Sciatic nerve (tissue), 2 donors: ENCODE data around the gene CIB1. TPM values are rescaled to one million over a fixed set of nuclear protein-coding genes. Genes with fewer than 3 reads are reported as not detected.
A peak's percentile ranks its signal among the peaks of the same experiment; 100 is the strongest.

Experiments
- ATAC-seq: fragments of 200-7000 bp; cut with Tn5 transposase; one replicate; pipeline ENCODE4 v1.9.1; 2020; ENCODE audit warnings: mild to moderate bottlenecking, moderate library complexity
- DNase-seq: peaks from one replicate; pipeline ENCODE4 v3.0.0-alpha.2; 2020; ENCODE audit warnings: low spot score
- intact Hi-C: fragments of 100-400 bp; cut with DNase I; formaldehyde crosslinking; loops from one replicate; pipeline ENCODE4 v1.14.2; 2022
- total RNA-seq: library from RNA; stranded (reverse); fragmentation: NEBNext Ultra II Directional; extraction: Animal tissue kit (Norgen Biotek cat#: 25700); gene quantifications from one replicate; pipeline ENCODE4 v1.2.1, GENCODE V29; 2021
- donor health status: DM: no; HTN: no; CAD: no.
- donor health status: DM: no; HTN: no; CAD: no.

CIB1 gene
- total RNA-seq, 1 donor from 2014 or later = 43.3 TPM

DNA sequence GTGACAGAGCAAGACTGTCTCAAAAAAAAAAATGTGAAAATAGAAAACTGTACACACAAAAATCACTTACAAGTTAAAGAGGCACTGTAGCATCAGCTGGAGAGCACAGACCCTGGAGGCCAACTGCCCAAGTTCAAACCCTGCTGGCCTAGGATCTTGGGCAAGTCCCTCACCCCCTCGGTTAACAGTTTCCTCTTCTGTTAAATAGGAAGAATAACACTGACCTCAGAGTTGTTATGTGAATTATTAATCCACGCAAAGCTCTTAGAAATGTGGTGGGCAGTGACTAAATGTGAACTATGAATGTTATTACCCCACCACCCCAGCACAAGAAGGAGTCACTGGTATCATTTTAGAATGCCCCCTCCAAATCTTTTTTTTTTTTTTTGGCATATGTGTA lies 11.2 kb downstream of the CIB1 start:
- ATAC-seq (no peak), DNase-seq (no peak)
- intact Hi-C loops = no loop called here

DNA sequence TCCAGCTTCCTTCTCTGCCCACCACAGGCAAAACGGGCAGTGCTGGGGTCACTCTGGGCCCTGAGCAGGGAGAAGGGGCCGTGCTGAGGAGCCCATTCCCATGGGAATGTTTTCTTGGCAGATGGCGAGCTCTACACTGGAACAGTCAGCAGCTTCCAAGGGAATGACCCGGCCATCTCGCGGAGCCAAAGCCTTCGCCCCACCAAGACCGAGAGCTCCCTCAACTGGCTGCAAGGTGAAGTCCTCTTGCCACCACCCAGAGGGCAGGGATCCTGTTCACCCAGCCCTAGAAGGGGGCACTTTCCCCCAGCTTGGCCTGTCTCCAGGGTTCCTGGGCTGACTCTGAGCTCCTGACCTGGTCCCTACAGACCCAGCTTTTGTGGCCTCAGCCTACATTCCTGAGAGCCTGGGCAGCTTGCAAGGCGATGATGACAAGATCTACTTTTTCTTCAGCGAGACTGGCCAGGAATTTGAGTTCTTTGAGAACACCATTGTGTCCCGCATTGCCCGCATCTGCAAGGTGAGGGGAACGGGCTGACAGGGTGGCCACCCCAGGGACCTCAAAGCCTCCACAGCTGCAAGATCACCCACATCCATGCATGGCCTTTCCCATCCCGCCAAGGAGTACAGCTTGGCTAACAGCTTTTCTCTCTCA lies 12.4 kb downstream of the CIB1 start:
- peak; percentile 88 for DNase-seq
- intact Hi-C loops = no loop called here
- peak; percentile 89 for ATAC-seq

DNA sequence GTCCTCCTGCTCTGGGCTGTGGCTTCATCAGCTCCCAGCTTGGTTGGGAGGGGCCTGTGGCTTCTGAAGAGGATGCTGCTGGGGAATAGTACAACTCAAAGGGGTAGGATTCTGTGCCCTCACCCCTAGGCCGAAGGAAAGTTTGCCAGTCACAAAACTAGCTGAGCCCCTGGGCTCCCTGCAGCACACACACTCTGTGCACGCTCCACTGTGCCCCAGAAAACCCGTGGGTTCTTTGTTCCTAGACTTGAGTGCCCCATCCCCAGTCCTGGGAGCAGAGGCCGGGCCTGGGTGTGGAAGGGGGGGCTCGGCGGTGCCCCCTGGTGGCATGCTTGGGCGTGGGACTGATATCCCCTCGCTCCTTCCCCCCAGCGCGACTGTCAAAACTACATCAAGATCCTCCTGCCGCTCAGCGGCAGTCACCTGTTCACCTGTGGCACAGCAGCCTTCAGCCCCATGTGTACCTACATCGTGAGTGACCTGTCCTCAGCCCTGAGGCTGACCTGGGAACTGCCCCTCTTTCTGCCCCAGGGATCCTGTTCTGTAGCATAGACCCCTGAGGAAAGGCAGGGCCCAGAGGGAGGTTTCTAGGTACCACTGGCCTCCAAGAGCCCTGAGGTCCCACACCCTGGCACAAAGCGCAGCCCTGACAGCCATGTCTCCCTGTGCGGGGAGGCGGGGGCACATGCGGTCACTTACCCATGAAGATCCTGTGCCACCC lies 14.2 kb downstream of the CIB1 start:
- DNase-seq (no peak), ATAC-seq (peak; percentile 34)
- intact Hi-C loops = no loop called here

DNA sequence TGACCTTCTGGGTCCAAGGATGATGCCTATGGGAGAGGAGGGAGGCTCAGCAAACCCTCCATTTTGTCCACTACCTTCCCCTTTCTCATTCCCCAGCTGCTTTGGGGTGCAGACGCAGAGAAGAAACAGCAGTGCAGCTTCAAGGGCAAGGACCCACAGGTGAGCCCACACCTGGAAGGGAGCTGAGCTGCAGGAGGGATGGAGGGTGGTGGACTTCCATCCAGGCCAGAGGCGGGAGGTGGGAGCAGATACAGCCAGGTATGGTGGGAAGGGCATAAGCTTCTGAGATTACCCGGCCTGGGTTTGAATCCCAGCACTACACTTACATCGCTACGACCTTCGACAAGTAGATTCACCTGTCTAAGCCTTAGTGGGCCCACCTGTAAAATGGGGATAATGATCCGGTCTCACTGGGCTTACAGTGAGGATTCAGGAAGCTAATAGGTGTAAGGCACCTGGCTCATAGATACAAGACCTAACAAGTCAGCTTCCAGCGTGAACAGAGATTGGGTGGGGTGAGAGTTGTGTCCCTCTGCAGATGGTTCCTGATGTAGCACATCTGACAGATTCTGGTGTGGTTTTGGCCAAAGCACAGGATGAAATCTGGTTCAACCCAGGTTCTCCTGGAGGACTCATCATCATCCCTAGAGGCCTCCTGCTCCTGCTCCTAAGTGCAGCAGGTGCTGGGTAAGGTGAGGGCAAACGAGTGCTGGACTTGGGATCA lies 15.9 kb downstream of the CIB1 start:
- ATAC-seq (no peak), DNase-seq (no peak)
- intact Hi-C loops = no loop called here

DNA sequence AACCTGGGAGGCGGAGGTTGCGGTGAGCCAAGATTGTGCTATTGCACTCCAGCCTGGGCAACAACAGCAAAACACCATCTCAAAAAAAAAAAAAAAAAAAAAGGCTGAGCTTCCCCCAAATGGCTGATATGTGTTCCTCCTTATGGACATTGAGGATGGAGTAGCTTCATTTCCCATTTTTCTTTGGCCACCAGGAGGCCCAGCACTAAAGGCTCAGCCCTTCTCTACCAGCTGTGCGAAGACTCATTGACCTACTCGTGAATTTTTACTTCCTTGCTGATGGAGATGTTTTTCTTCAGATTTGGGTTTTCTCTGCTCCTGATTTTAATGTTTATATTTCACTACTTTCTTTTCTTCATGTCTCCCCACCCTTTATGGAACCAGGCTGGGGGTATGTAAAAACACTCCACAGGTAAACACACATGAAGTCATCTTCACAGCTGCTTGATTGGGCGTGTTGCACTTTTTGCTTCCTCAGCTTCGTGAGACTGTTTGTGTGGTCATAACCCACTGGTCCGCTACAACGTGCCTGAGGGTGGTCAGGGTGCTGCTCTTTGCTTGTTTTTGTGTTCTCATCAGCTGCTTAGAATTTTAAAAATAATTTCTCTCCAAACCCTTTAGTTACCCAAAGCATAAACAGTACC lies 19.1 kb downstream of the CIB1 start:
- intact Hi-C loops = no loop called here
- DNase-seq (no peak), ATAC-seq (no peak)

DNA sequence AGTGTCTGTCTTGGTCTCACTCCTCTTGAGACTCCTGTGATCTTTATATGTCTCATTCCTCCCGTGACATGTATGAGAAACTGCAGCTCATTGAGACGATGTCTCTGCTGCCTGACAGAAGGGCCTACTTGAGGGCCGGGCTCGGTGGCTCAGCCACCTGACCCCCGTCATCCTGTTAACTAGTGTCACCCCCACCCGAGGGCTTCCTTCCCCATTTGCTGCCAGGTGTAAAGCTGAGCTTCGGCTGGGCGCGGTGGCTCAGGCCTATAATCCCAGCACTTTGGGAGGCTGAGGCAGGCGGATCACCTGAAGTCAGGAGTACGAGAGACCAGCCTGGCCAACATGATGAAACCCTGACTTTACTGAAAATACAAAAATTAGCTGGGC lies 19.9 kb downstream of the CIB1 start:
- intact Hi-C loops = no loop called here
- ATAC-seq = no peak
- DNase-seq = no peak

DNA sequence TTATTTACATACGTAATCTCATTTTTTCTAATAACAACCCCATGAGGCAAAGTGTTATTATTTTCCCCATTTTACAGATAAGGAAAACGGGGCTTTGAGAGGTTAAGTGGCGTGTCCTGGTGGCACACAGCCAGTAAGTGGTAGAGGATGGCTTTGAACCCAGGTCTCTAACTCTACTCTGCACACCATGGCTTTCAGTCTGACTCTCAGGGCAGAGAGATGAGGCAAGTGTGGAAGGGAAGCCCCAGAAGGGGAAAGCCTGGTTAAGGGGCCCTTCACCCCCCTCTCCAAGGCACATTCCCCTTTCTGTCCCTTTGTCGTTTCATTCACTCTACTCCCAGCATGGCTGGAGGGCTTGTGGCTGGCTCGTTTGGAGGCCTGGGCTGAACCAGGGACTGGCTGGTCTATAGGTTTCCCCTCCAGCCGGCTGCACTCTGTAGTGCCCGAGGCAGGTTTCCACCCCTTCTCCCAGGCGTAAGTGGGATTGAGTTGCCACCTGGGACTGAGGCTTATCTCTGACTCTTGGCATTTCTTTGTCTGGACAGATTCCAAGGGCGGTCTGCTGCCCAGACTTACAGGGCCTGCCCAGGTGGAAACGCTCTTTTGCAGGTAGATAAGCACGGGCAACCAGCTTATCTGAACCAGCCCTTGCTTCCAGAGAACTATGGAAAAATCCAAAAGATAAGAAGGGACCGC lies 20.5 kb downstream of the CIB1 start:
- no peak for DNase-seq
- intact Hi-C loops = no loop called here
- ATAC-seq = no peak

DNA sequence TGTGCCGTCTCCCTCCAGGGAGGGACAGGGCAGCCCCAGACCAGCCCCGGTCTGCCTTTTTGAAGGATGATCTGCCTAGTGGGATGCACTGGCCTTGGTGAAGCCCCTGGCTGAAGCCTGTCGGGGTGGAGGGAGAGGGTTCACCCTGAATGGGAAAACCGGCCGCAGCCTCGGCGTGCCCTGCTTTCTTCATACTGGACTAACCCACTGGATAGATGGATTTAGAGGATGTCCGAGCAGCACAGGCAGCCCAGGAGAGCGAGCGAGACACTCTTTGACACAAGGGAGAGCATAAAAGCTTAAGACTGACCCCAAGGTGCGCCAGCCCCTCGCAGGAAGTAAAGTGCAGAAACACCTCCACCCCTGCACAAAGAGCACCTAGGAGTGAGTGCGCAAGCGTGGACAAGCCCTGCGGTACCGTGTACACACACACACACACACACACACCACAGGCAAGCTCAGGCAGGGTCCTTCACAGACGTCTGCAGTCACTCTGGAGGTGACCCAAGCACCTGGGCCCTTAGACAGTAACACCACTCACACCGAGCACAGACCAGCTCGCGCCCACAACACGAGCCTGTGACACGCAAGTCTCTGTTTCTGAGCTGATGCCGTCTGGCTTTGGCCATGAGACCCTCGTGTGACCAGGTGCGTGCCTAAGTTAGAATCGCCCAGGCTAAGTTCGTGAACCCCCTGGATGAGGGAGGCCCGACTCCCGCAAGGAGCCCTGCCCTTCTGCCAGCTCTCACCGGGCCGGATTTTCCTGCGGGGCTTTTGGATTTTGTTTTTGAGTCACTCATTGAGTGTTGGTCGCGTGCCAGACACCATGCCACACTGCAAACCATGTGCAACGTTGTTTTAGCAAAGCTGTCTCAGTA lies 21.3 kb downstream of the CIB1 start:
- DNase-seq = no peak
- intact Hi-C loops = no loop called here
- ATAC-seq = peak; percentile 6

DNA sequence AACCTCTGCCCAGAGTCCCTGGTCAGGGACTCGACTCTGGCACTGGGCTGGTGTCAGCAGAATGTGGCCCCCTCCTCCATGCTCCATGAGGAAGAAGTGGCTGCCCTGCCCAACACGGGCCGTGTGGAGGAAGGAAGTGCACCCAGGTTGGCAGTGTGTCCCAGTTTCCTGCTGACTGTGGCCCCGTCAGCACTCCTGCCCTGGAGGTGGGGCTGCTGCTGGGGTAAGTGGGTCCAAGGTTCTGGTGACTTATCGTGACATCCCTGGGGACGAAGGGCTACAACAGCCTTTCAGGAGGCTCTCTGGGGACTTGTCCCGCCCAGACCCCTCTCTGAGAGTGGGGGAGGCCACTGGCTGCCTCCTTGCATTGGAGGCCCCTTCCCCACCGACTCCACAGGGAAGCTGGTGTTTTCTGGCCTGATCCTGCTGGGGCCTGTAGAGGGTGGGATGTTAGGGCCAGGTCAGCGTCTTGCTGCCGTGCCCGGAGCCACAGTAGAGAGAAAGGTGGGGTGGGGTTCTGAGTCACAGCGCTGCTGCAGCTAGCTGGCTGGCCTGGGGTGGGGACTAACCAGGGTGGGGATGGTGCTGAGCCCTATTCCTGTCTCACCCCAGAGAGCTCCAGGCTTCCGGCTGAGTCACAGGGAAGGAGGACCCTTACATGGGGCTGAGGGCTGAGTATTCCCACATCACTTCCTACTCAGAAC lies 22.1 kb downstream of the CIB1 start:
- DNase-seq (no peak), ATAC-seq (peak; percentile 38)
- intact Hi-C loops = no loop called here

DNA sequence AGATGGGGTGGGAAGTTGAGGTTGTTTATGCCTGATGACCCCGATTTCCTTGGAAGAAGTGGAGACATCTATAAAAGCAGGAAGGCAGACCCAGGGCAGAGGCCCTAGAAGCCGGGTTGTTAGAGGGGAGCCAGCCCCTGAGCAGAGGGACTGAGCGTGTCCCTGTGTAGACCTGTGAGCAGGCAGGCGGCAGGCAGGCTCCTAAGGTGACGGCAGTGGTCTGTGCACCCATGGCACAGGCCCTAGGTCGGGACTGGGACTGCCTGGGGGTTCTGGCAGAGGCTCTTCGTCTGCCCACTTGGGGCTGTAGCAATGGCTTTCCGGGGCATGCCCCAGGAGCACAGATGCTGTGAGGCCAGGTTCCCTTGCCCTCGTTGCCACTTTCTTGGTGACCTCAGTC lies 22.7 kb downstream of the CIB1 start:
- no peak for DNase-seq
- peak; percentile 25 for ATAC-seq
- intact Hi-C loops = no loop called here

DNA sequence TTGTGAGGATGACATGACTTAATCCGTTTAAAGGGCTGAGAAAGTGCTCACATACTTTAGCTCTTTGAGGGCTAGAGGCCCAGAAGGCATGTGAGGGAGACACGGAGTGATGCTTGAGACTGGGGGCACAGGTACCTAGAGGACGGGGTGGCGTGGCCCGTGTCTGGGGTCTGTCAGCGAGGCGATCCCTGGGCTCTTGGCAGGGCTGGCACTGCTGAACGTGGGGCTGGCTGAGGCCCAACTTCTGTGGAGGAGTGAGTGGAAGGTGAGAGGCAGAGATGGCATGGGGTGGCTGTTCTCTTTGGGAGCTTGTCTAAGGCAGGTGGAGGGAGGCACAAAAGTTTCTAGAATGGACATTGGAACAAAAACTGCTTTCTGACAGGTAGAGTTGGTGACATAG lies 23.1 kb downstream of the CIB1 start:
- intact Hi-C loops = no loop called here
- DNase-seq = no peak
- no peak for ATAC-seq

DNA sequence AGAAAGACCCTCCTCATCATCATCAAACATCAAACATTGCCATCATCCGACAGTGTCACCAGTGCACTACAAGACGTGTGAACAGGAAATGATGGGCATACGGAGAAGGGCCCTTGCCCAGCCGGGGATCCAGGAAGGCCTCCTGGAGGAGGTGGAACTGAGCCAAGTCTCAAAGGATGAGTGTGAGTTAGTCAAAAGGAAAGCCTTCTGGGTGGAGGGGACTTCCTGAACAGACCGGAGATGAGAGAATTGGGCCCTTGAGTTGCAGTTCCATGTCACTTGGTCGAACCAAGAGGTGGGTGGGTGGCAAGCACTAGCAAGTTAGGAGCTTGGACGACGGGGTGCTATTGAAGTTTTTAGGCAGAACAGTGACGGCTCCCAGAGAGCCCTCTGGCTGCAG lies 24.1 kb downstream of the CIB1 start:
- intact Hi-C loops = no loop called here
- no peak for DNase-seq
- ATAC-seq = no peak

DNA sequence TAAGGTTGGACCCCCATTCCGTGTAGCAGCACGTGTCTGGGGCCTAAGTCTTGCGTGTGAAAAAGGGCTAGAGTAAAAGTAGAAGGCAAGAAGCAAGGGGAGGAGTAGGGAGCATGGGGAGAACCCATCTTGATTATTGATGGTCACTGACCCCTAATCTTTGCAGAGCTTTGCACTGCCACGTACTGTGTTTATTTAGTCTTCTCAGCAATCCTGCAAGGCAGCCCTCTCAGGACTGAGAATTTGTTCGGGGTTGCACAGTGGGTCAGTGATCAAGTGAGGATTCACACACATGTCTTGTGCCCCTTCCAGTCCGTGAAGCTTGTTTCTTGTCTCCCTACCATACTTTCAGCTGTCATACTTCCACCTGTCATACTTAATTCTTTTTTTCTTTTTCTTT lies 25.4 kb downstream of the CIB1 start:
- ATAC-seq = no peak
- DNase-seq = no peak
- intact Hi-C loops = no loop called here

DNA sequence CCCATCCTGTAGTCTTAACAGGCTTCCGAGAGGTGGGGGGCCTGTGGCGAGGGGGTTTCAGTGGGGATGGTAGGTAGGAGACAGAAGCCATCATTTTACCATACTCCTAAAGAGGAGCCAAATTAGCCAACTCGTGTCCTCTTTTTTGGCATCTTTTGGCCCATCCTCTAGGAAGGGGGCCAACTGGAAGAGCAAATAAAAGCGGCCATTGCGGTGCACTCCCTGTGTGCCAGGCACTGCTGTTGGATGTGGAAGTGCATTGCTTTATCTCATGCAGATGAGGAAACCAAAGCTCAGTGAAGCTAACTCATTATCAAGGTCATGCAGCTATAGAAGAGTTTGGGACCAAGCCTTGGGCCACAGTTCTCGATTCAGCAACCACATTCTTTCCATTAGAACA lies 26.5 kb downstream of the CIB1 start:
- ATAC-seq (no peak), DNase-seq (no peak)
- intact Hi-C loops = no loop called here

DNA sequence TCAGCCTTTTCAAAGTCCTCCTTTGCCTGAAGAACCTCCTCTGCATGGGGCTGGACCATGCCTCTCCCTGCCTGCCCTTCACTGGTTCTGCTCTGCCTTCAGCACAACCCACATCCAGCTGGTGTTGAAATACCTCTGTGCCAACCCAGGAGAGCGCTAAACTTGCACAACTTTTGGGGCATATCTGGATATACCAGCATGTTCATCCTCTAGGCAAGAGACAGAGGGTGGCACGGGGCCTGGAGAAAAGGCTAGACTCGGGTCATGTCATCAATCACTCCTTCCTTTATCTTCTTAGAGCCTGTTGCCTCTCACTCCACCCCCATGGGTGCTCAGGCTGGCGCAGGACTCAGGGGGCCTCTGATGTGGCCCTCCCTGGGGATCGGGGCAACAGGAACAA lies 27.9 kb downstream of the CIB1 start:
- intact Hi-C loops = no loop called here
- ATAC-seq (no peak), DNase-seq (no peak)

DNA sequence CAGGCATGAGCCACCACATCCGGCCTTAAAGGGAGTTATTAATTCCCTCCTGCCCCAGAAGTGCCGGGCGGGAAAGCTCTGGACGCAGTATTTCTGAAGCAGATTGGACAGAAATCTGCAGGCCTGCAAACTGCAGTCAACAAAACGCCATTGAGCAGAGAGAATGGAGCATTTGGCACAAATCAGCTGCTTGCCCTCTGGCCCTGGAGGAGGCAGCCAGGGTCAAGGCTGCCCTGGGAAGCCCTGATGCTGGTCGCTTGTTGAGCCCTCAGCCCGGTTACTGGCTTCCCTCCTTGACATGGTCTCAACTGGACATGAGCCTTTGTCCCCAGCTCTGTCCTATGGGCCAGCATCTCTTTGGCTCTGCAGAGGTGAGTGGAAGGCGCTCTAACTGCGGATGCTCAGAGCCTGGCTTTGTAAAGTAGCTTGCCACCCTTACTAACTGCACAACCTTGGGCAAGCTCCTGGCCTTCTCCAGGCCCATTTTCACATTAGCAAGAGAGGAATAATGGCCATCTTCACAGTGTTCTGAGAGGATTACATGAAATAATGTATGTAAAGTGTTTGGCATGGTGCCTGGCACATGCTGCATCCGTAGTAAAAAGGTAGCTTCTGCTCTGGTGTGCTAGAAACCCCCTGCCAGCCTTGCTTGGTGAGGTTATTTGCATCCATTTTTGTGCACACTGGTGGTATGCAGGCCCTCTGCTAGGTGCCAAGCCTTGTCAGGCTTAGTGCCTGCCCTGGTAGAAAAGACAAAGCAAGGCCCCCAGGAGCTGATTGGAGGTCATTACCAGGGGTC lies 28.5 kb downstream of the CIB1 start:
- intact Hi-C loops = no loop called here
- DNase-seq (no peak), ATAC-seq (no peak)

DNA sequence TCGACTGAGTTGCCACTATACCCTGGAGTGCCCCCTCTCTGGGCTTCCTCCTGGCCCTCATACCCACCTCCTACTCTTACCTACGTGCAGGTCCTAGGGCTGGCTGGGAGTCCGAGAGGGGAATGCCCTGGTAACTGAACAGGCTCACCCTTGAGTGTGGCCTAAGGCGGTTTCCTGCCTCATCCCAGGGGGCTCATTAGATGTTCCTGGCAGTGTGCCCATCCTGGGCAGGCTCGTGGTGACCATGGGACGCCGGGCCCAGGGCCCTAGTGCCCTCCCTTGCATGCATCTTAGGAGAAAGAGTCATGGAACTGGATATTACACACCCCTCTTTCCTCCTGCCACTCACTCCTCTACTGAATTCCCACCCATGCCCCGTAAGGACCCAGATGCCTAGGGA lies 29.8 kb downstream of the CIB1 start:
- intact Hi-C loops = no loop called here
- no peak for DNase-seq
- peak; percentile 21 for ATAC-seq
